SU-DHL-6 (cell line): ENCODE results near the gene OR2F1.

Source experiments
- H2AFZ ChIP-seq: fragments of 200-600 bp; sonication (generic); 2 replicates; pipeline ENCODE4 v1.6.1; 2014; ENCODE audit warnings: low read depth, mild to moderate bottlenecking, moderate library complexity, mixed read lengths, antibody characterized with exemption, low read length; ENCODE audit not compliant: severe bottlenecking
- H3F3A ChIP-seq: fragments of 200-600 bp; shearing (Covaris generic); 2 replicates; pipeline ENCODE4 v1.6.0; 2016; ENCODE audit warnings: antibody characterized with exemption, mild to moderate bottlenecking; ENCODE audit not compliant: insufficient read depth
- H3K27ac ChIP-seq: fragments of 200-600 bp; sonication (generic); 2 replicates; pipeline ENCODE4 v1.5.1; 2016; ENCODE audit warnings: low read depth, mild to moderate bottlenecking, low read length, moderate library complexity, mixed read lengths
- H3K27me3 ChIP-seq: fragments of 200-600 bp; sonication (generic), shearing (Covaris generic); 2 replicates; pipeline ENCODE4 v1.6.0; 2014; ENCODE audit warnings: mild to moderate bottlenecking, low read length
- H3K36me3 ChIP-seq: fragments of 200-600 bp; sonication (generic); 2 replicates; pipeline ENCODE4 v1.6.1; 2014; ENCODE audit warnings: mild to moderate bottlenecking, low read length, mixed read lengths
- H3K4me2 ChIP-seq: fragments of 300-600, 200-600 bp; shearing (Covaris generic), sonication (generic); 2 replicates; pipeline ENCODE4 v1.6.0; 2014; ENCODE audit warnings: low read length, low read depth, mild to moderate bottlenecking; ENCODE audit not compliant: poor library complexity, severe bottlenecking
- H3K4me3 ChIP-seq: fragments of 200-600 bp; sonication (generic); 2 replicates; pipeline ENCODE4 v1.5.1; 2014; ENCODE audit warnings: antibody characterized with exemption, low read length, mild to moderate bottlenecking, mixed read lengths; ENCODE audit not compliant: insufficient read depth, poor library complexity, severe bottlenecking
- H3K79me2 ChIP-seq: fragments of 200-600 bp; sonication (generic); 2 replicates; pipeline ENCODE4 v1.6.1; 2014; ENCODE audit warnings: mild to moderate bottlenecking, low read length, moderate library complexity; ENCODE audit not compliant: insufficient read depth
- H3K9ac ChIP-seq: fragments of 200-600 bp; sonication (generic); 2 replicates; pipeline ENCODE4 v1.7.0; 2014; ENCODE audit warnings: mild to moderate bottlenecking, low read length
- H3K9me2 ChIP-seq: fragments of 200-600 bp; sonication (generic); replicated peaks from 2 replicates; pipeline ENCODE4 v1.6.1; 2014; ENCODE audit warnings: low read length; ENCODE audit not compliant: insufficient read depth
- H3K9me3 ChIP-seq: fragments of 200-600 bp; sonication (generic); 2 replicates; pipeline ENCODE4 v1.6.1; 2014; ENCODE audit warnings: low read length, mixed read lengths; ENCODE audit not compliant: insufficient read depth
- H4K20me1 ChIP-seq: fragments of 200-600 bp; sonication (generic); 2 replicates; pipeline ENCODE4 v1.6.1; 2014; ENCODE audit warnings: low read depth, mild to moderate bottlenecking, antibody characterized with exemption, low read length, moderate library complexity, mixed read lengths
- CTCF ChIP-seq: fragments of 200-600 bp; sonication (generic); IDR thresholded peaks from one replicate; pipeline ENCODE4 v1.5.1; 2017; ENCODE audit warnings: antibody characterized with exemption, mild to moderate bottlenecking, low read length, moderate library complexity; ENCODE audit not compliant: insufficient read depth, poor library complexity, severe bottlenecking
- EZH2phosphoT487 ChIP-seq: fragments of 200-600 bp; sonication (generic), shearing (Covaris generic); conservative IDR thresholded peaks from 2 replicates; pipeline ENCODE4 v1.6.1; 2018; ENCODE audit warnings: mild to moderate bottlenecking, antibody characterized with exemption, low read length, moderate library complexity, mixed read lengths

Gene OR2F1

GRCh38 chr7:144011458-144012230 lies 57.0 kb downstream of the OR2F1 start:
- no peaks in the 10 kb centered on the region for H3K9me2 ChIP-seq

More at GRCh38 chr7:144011458-144012230, 57.0 kb downstream of the OR2F1 start:
- no peaks in the 10 kb centered on the region for H3K27me3 ChIP-seq
- no peaks in the 10 kb centered on the region for H3F3A ChIP-seq
- H3K36me3 ChIP-seq, result no peaks in the 10 kb centered on the region
- H3K9me3 ChIP-seq, result peaks cover 4% of the 10 kb centered on the region; the same call in 1 of the 2 replicates
- TF ChIP-seq EZH2phosphoT487, result no peak
- TF ChIP-seq CTCF, result no peak
- no peaks in the 10 kb centered on the region for H4K20me1 ChIP-seq
- no peak overlapping the region for H3K4me2 ChIP-seq
- no peak overlapping the region for H3K27ac ChIP-seq
- no peaks in the 10 kb centered on the region for H3K79me2 ChIP-seq
- H3K4me3 ChIP-seq, result no peak overlapping the region
- no peak overlapping the region for H2AFZ ChIP-seq
- H3K9ac ChIP-seq, result no peak overlapping the region
